A549 treated with CpdA at 1 μM for 4 hours (cell line): Measurements from ENCODE around the gene C19orf12. TPM values are rescaled to one million over a fixed set of nuclear protein-coding genes. Genes with fewer than 3 reads are reported as not detected.

Source experiments
- total RNA-seq: library from RNA; stranded (reverse); fragments of 200-300 nt; extraction: Qiagen RNA extraction; gene quantifications from 5 replicates; pipeline ENCODE4 v1.2.3, GENCODE V29; 2022; ENCODE audit warnings: low read depth

The C19orf12 gene
- 38.0 to 50.7 TPM (median 47.0 TPM) in 5 replicates for total RNA-seq

GRCh38 chr19:29714953-29715700, at the start of gene C19orf12:
Gene C19orf12, minus strand, starts transcription at chr19:29715261. Its CDS starts 6,848 bp downstream, at chr19:29708413.

GRCh38 chr19:29665215-29665825, 49.7 kb downstream of the C19orf12 start, which contains the start of gene PLEKHF1:
Gene PLEKHF1, plus strand, starts transcription at chr19:29665461. Its CDS starts 8,379 bp downstream, at chr19:29673840.

Other genes with a start within 250 kb of the C19orf12 start
- not detected in 5 replicates for gene VSTM2B, start 189.3 kb downstream of the C19orf12 start, total RNA-seq
- 182 to 226 TPM (median 197 TPM) in 5 replicates for gene POP4, start 109.0 kb downstream of the C19orf12 start, total RNA-seq
- gene PLEKHF1, start 49.8 kb downstream of the C19orf12 start, total RNA-seq, result 7.2 to 11.2 TPM (median 10.0 TPM) in 5 replicates
- gene CCNE1, start 96.7 kb upstream of the C19orf12 start, total RNA-seq, result 23.7 to 26.5 TPM (median 25.2 TPM) in 5 replicates
- gene URI1, start 227.0 kb upstream of the C19orf12 start, total RNA-seq, result 89.9 to 110 TPM (median 91.5 TPM) in 5 replicates